ENCODE data around the gene KDM4D.

GRCh38 chr11:94926271-94926625 is 47.3 kb upstream of the KDM4D start:
- TF ChIP-seq EZH2 (IDR thresholded peaks at IDR 0.05; ENCODE audit: borderline replicate concordance, low read depth, low read length, severe bottlenecking) = no peak
- TF ChIP-seq, protein P1, sequence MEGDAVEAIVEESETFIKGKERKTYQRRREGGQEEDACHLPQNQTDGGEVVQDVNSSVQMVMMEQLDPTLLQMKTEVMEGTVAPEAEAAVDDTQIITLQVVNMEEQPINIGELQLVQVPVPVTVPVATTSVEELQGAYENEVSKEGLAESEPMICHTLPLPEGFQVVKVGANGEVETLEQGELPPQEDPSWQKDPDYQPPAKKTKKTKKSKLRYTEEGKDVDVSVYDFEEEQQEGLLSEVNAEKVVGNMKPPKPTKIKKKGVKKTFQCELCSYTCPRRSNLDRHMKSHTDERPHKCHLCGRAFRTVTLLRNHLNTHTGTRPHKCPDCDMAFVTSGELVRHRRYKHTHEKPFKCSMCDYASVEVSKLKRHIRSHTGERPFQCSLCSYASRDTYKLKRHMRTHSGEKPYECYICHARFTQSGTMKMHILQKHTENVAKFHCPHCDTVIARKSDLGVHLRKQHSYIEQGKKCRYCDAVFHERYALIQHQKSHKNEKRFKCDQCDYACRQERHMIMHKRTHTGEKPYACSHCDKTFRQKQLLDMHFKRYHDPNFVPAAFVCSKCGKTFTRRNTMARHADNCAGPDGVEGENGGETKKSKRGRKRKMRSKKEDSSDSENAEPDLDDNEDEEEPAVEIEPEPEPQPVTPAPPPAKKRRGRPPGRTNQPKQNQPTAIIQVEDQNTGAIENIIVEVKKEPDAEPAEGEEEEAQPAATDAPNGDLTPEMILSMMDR (IDR thresholded peaks at IDR 0.05; ENCODE audit: borderline replicate concordance, extremely low read depth, low read length, poor library complexity, severe bottlenecking) = no peak
